ENCODE measurements around the gene ST6GALNAC6.
"Not testable (repeated sequence)": the region's sequence is repeated elsewhere in the genome, so short reads cannot be mapped to it uniquely, and the experiment has no call there.

Gene ST6GALNAC6

GRCh38 chr9:127847178-127847510, 52.3 kb downstream of the ST6GALNAC6 start:
- no peak for TF ChIP-seq CTCF (conservative IDR thresholded peaks at IDR 0.05)
- no peak overlapping the region for H3K27ac ChIP-seq

GRCh38 chr9:127846443-127847177, 52.8 kb downstream of the ST6GALNAC6 start:
- H3K27ac ChIP-seq: no peak overlapping the region
- TF ChIP-seq CTCF (conservative IDR thresholded peaks at IDR 0.05): no peak

- H3K27ac ChIP-seq: not testable (repeated sequence)
These were observed 53.8 kb downstream of the ST6GALNAC6 start for GRCh38 chr9:127845619-127846018.

GRCh38 chr9:127844821-127845359, 54.5 kb downstream of the ST6GALNAC6 start:
- no peak for TF ChIP-seq CTCF (conservative IDR thresholded peaks at IDR 0.05)
- no peak overlapping the region for H3K27ac ChIP-seq

GRCh38 chr9:127841087-127841835, 58.1 kb downstream of the ST6GALNAC6 start:
- TF ChIP-seq CTCF (conservative IDR thresholded peaks at IDR 0.05): no peak
- H3K27ac ChIP-seq: no peak overlapping the region

- no peak for TF ChIP-seq CTCF (conservative IDR thresholded peaks at IDR 0.05)
- no peak overlapping the region for H3K27ac ChIP-seq
These were observed 60.9 kb downstream of the ST6GALNAC6 start for GRCh38 chr9:127838375-127839078.

- no peak overlapping the region for H3K27ac ChIP-seq
- no peak for TF ChIP-seq CTCF (conservative IDR thresholded peaks at IDR 0.05)
These were observed 62.1 kb downstream of the ST6GALNAC6 start for GRCh38 chr9:127837346-127837745.

- H3K27ac ChIP-seq: not testable (repeated sequence)
These were observed 62.8 kb downstream of the ST6GALNAC6 start for GRCh38 chr9:127836561-127836960.

Data from VCaP (cell line).